HG02763 (cell line): ENCODE data around the gene TBC1D20.

Source experiments
- ATAC-seq: cut with Tn5 transposase; IDR thresholded peaks from one replicate; pipeline ENCODE4 v1.9.1; 2021; ENCODE audit warnings: mild to moderate bottlenecking, moderate library complexity; ENCODE audit not compliant: unreplicated experiment

TBC1D20 gene

DNA sequence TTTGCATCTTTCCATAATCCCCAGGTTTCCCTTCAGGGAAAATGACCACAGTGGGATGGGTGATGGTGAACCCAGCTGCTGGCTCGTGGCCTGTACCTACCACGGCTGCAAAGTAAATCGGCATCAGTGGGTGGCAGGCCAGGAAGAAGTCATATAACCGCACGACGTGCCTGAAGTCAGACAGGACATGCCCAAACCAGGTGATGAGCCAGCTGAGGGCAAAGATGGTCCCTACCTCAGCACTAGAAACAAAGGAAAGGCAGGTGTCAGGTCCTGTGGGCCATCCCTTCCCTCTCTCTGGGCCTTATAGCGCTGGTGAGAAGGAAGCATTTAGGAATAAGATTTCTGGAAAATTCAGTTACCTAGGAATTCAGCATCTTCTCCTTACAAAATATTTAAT lies 22.2 kb downstream of the TBC1D20 start:
- no peak for ATAC-seq

DNA sequence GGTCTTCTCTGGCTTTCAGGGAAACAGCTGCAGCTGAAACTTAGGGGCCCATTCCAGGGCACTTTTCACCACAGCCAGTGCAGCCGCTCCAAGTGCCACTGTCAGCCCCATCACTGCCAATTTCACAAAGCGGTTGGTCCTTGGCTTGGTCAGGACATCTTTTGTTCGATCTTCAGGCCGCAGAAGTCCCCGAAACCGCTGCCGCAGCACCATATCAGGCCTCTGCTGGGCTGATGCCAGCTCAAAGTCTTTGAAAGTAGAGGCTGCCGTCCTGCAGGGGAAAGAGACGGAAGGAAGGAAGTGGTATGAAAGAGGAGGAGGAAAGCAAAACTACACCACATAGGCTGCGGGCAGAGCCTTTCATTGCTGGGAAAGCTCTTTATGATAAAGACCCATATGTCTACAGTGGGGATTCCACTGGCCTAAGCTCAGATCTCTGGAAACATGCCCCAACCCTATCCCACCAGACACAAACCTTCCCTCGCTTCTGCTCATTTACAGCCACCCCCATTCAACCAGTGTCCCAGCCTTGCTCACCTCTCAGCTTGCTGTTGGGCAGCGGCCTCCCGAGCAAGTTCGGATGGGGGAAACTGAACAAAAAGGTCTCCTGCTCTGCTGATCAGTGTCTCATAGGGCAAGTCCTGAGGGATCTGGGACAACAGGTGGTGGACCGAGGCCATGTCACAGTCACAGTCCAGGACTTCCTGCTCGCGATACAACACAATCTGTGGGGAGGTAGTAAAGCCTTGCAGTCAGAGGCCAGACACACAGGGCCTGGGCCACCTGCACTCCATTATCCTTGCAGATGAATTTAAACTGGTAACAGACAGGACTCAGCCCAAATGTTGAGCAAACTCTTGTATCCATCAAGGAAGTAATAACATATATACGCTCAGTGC lies 23.5 kb downstream of the TBC1D20 start:
- ATAC-seq = no peak

GRCh38 chr20:437787-438486 lies 24.4 kb downstream of the TBC1D20 start:
- no peak for ATAC-seq

GRCh38 chr20:436476-436875 lies 25.9 kb downstream of the TBC1D20 start:
- no peak for ATAC-seq

DNA sequence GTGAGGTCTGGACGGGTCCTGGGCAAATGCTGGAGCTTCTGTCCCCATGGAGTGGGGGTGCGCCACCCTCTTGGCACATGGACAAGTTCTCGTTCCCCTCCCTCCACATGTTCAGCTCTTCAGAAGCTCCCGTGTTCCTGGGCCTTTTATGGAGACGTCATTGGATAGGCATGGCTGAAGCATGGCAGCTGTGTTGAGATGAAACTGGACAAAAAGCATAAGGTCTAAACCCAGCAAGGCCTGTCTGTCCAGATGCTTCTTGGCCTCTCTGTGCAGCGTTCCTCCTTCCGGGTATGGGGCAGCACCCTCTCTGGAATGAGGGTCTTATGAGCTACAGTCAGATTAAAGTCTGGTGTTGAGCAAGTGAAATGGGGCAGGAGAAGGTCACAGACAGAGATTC lies 26.8 kb downstream of the TBC1D20 start:
- ATAC-seq = no peak

GRCh38 chr20:434661-435419 lies 27.5 kb downstream of the TBC1D20 start:
- ATAC-seq = no peak

- ATAC-seq = no peak
These were observed 28.1 kb downstream of the TBC1D20 start for GRCh38 chr20:434221-434620.

DNA sequence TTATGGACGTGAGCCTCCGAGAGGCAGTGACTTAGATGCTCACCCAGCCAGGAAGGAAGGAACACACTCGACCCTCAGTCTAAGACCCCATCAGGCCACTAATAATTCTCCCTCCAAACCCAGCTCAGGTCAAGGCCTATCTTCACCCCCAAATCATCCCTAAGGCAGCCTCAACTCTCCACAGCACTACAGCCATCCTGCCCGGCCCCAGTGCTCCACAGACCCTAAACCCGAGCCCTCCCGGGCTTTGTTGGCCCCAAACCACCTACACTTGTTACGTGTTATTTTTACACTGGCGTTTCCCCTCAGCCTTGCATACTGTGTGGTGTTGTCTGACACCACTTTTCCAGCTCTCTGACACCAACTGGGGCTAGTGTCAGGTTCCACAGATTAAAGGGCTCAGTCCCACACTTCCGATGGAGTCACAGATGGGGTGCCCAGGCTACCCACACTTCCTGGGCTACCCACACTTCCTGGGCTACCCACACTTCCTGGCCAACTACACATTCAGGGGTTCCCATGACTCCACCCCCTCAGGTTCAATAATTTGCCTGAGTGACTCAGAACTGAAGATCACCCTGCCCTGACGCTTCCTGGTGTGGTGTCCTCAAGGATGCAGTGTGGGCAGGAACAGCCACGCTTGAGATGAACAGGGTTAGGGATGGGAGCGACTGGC lies 28.9 kb downstream of the TBC1D20 start:
- peak; percentile 85 for ATAC-seq

- ATAC-seq = no peak
These were observed 29.5 kb downstream of the TBC1D20 start for GRCh38 chr20:432677-433299.

DNA sequence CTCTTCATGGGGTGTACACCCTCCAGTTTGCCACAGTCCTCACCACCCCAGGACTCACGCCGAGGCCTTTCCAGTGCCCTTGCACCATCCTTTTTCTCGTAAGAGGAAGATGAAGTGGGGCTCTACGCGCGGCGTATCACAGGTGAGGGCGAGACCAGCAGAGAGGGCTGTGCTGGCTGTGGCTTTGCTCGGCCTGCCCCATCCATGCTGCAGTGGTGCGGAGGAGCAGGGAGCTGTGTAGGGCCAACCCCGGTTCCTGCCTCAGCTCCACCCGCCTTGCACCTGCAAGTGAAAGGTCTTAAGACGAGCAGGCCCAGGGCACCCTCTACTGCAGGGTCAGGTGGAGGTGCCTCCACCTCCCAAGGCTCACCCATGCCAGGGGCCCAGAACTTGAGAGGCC lies 30.1 kb downstream of the TBC1D20 start:
- ATAC-seq = no peak

DNA sequence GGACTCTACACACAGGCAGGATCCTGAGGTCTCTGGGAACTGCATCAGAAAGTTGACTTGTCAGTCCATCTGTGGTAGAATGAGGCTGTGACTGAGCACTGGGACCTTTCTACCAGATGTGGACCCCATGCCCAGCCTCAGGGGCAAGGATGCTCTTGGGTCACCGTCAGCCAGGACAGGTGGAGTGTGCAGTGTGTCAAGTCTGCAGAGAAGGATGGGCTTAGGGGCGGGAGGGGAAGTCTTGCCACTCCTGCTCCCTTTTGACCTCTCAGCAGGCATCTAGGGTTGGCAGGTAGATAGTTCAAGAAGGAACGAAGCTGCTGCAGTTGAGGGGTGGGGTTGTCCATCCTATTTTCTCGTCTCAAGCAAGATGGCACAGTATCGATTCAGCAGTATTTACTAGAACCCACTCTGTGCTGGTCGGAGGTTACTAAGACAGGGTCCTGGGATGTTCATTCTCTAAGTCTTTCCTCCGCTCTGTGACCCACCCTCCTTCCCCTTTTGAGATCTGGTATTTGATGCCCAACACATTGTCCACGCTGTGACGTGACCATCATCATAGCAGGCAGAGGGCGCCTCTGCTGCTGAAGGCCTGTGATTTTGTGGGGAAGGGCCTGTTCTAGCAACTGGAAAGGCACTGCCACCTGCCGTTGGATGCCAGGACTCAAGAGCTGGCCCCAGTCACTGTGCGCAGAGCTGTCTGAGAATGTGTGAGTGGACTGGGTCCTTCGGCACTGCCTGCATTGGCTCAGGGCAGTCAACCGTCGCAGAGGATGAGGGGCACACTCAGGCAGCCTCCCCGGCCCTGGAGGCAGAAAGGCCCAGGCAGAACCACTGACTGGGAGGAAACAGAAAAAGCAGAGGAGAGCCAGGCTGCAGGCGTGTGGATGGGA lies 31.1 kb downstream of the TBC1D20 start:
- ATAC-seq = no peak

GRCh38 chr20:430091-430999 lies 32.0 kb downstream of the TBC1D20 start:
- no peak for ATAC-seq

DNA sequence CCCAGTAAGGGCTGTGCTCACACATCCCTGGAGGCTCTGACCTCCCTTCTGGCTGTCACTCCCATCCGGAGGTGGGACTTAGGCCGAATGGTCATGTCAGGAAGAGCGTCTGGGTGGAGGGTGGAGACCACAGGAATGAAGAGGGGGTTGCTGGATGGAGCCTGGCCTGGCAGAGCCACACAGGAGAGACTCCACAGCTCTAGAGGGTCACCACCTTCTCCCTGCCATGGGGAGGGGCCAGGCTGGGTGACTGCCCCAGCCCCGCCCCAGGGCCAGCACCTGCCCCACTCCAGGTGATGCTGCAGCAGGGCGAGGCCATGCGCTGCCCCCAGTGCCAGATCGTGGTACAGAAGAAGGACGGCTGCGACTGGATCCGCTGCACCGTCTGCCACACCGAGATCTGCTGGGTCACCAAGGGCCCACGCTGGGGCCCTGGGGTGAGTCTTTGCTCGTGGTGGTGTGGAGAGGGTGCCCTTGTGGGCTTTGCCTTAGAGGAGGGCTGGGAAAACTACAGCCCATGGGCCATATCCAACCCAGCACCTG lies 33.6 kb downstream of the TBC1D20 start:
- ATAC-seq = no peak

GRCh38 chr20:427849-428657 lies 34.3 kb downstream of the TBC1D20 start:
- no peak for ATAC-seq

DNA sequence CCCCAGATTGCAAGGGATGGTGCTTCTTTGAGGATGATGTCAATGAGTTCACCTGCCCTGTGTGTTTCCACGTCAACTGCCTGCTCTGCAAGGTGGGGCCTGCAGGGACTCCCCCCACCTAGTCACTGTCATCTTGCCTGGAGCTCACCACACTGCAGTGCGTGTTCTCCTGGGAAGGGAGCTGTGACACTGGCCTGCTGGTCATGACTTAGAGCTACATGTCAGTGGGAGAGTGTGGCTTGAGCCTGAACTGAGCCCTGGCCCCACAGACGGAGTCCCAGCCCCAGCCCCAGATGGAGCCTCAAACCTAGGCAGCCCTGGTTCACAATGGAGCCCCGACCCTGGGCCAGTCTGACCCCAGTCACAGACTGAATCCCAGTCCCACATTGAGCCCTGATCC lies 34.9 kb downstream of the TBC1D20 start:
- no peak for ATAC-seq

DNA sequence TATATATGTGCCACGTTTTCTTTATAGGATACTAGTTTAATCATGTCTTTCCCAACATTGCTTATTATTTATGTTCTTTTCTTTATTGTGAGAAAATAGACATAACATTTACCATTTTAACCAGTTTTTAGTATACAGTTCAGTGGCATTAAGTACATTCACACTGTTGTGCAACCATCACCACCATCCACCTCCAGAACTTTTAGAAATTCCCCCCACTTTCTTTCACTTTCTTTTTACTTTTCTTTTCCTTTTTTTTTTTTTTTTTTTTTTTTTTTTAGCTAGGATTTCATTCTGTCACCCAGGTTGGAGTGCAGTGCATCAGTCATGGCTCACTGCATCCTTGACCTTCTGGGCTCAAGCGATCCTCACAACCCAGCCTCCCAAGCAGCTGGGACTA lies 35.8 kb downstream of the TBC1D20 start:
- no peak for ATAC-seq

DNA sequence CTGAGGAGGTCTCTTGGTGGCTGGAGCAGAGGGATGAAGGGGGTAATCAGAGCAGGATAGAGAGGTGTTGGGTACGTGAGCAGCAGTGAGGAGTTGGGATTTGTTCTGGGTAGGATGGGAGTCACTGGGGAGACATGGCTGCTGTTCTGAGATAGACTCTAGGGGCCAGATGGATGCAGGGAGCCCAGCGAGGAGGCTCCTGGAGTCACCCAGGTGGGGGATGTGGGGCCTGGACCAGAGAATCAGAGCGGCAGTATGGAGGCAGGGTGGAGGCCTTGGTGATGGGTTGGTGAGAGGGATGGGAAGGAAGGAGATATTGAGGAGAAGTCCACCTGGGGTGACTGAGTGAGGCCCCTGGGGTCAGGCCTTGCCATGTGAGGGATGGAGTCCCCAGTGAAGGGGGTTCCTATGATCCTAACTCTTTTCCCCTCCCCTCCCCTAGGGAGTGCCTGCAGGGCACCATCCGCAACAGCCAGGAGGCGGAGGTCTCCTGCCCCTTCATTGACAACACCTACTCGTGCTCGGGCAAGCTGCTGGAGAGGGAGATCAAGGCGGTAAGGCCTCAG lies 40.6 kb downstream of the TBC1D20 start:
- no peak for ATAC-seq
